K562 (cell line): ENCODE measurements around the gene TMEM242. TPM values are rescaled to one million over a fixed set of nuclear protein-coding genes. Genes with fewer than 3 reads are reported as not detected.
A peak's percentile ranks its signal among the peaks of the same experiment; 100 is the strongest.

Experiments
- BCOR ChIP-seq: fragments of 450-650 bp; IDR thresholded peaks from 2 replicates; pipeline ENCODE4 v1.6.1; 2016
- KDM1A ChIP-seq, 2 experiments: fragments of 450-650 bp; IDR thresholded peaks; 2 replicates each; pipeline ENCODE4 v1.6.1; 2016; ENCODE audit warnings: mild to moderate bottlenecking in 2 of 2
- MCM3 ChIP-seq: fragments of 450-650 bp; IDR thresholded peaks from 2 replicates; pipeline ENCODE4 v1.6.1; 2016
- SIN3B ChIP-seq: fragments of 450-650 bp; IDR thresholded peaks from 2 replicates; pipeline ENCODE4 v1.6.1; 2017; ENCODE audit warnings: low read depth, mild to moderate bottlenecking, moderate library complexity
- SMARCB1 ChIP-seq: IDR thresholded peaks from 2 replicates; pipeline ENCODE4 v1.6.1; 2011; ENCODE audit warnings: improper control_type of control experiment, low read depth; ENCODE audit not compliant: insufficient read length
- ZFX ChIP-seq: sonication (generic); formaldehyde crosslinking; IDR thresholded peaks from 2 replicates; pipeline ENCODE4 v1.8.0; 2022; ENCODE audit warnings: mild to moderate bottlenecking, missing genetic modification reagents, moderate library complexity
- ZNF121 ChIP-seq: sonication (generic); formaldehyde crosslinking; conservative IDR thresholded peaks from 2 replicates; pipeline ENCODE4 v1.8.0; 2022; ENCODE audit warnings: missing genetic modification reagents
- ZNF695 ChIP-seq: fragments of 450-650 bp; formaldehyde crosslinking; IDR thresholded peaks from 2 replicates; pipeline ENCODE4 v1.4.0; 2020; ENCODE audit warnings: mild to moderate bottlenecking, moderate library complexity
- polyA plus RNA-seq, 8 experiments: library from polyadenylated mRNA; depleted of rRNA in 4 of 8; stranded (reverse) in 5 of 8; unstranded in 3 of 8; fragments of >200 nt; fragmentation: Nextera tagmentation in 2 of 8; fragmentation: Illumina TruSeq in 1 of 8; extraction: Ambion mirVana in 2 of 8; extraction: Trizol in 1 of 8; gene quantifications; 2 replicates each; pipeline versions ENCODE4 v1.2.1 to v1.2.3, GENCODE V29; 2011 to 2014; ENCODE audit warnings: inconsistent platforms in 1 of 8, missing spikeins in 1 of 8
- total RNA-seq, 7 experiments: library from RNA; depleted of rRNA in 6 of 7; stranded (reverse); fragments of >200 nt in 6 of 7; fragmentation: Illumina TruSeq in 2 of 7; extraction: Trizol in 2 of 7; gene quantifications; 2 replicates each; pipeline versions ENCODE4 v1.2.1 to v1.2.3, GENCODE V29; 2011 to 2021; ENCODE audit warnings: low replicate concordance in 1 of 7
- TF ChIP-seq, protein P1 (sequence below): fragments of 450-650 bp; IDR thresholded peaks from 2 replicates; pipeline ENCODE4 v1.6.1; 2018; ENCODE audit warnings: mild to moderate bottlenecking, low read depth; ENCODE audit not compliant: partially characterized antibody
- TF ChIP-seq, protein P2 (sequence below): sonication (generic); formaldehyde crosslinking; IDR thresholded peaks from 2 replicates; pipeline ENCODE4 v1.8.1; 2022; ENCODE audit warnings: missing genetic modification reagents
- TF ChIP-seq, protein P3 (sequence below): fragments of 450-650 bp; formaldehyde crosslinking; conservative IDR thresholded peaks from 2 replicates; pipeline ENCODE4 v1.4.0; 2022; ENCODE audit warnings: mild to moderate bottlenecking, missing genetic modification characterization
- TF ChIP-seq, protein P4 (sequence below): fragments of 450-650 bp; formaldehyde crosslinking; IDR thresholded peaks from 2 replicates; pipeline ENCODE4 v1.4.0; 2020; ENCODE audit warnings: mild to moderate bottlenecking, moderate library complexity
- TF ChIP-seq, protein P5 (sequence below): fragments of 450-650 bp; IDR thresholded peaks from 2 replicates; pipeline ENCODE4 v1.6.1; 2016; ENCODE audit warnings: antibody characterized with exemption

The TMEM242 gene
- total and polyA plus RNA-seq, 9 of the 15 experiments (the other 6 are each of a cell fraction or from before 2014, with no cell fraction given) = 9.5 to 35.3 (median 16.5) TPM

DNA sequence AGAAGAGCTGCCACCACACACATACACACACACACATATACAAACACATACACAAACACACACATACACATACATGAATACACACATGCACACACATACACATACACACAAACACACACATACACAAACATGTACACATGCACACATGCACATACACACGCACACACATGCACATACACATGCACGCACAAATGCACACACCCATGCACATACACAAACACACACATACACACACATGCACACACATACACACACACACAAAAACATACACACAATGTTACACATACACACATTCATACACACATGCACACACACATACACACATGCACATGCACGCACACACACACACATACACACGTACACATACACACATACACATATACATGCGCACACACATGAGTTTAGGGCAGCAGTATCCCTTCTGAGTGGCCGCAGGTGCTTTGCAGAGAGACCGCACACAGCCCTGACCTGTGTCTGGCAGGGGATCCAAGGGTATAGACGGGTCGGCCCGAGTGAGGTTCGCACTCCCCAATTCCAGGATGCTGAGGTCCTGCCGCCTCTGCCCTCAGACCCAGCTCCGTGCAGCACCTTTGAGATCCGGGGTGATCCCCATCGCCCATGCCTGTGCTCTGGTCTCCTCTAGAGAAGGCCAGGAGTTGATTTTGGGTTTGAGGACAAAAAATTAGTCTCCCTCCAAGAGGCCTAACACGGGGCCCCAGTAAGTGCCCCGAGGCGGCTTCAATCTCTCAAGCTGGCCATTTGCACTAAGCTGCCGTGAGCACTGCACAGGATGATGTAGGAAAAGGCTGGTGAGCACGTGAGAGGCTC is 56.8 kb downstream of the TMEM242 start (continued):
- TF ChIP-seq, protein P1, sequence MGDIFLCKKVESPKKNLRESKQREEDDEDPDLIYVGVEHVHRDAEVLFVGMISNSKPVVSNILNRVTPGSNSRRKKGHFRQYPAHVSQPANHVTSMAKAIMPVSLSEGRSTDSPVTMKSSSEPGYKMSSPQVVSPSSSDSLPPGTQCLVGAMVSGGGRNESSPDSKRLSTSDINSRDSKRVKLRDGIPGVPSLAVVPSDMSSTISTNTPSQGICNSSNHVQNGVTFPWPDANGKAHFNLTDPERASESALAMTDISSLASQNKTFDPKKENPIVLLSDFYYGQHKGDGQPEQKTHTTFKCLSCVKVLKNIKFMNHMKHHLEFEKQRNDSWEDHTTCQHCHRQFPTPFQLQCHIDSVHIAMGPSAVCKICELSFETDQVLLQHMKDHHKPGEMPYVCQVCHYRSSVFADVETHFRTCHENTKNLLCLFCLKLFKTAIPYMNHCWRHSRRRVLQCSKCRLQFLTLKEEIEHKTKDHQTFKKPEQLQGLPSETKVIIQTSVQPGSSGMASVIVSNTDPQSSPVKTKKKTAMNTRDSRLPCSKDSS = no peak
- TF ChIP-seq SIN3B (no peak), SMARCB1 (no peak), KDM1A (IDR thresholded peaks at IDR 0.05) (peak in 1 of 2 experiments; percentile 74; a peak in 1 of 4 replicates), ZNF121 (no peak), BCOR (0 out of 2 replicates have a peak, but pooled peaks have one; percentile 16), ZNF695 (CRISPR knock-in tag) (no peak), MCM3 (0 out of 2 replicates have a peak, but pooled peaks have one; percentile 15), ZFX (CRISPR knock-in tag) (no peak)
- TF ChIP-seq, protein P2, sequence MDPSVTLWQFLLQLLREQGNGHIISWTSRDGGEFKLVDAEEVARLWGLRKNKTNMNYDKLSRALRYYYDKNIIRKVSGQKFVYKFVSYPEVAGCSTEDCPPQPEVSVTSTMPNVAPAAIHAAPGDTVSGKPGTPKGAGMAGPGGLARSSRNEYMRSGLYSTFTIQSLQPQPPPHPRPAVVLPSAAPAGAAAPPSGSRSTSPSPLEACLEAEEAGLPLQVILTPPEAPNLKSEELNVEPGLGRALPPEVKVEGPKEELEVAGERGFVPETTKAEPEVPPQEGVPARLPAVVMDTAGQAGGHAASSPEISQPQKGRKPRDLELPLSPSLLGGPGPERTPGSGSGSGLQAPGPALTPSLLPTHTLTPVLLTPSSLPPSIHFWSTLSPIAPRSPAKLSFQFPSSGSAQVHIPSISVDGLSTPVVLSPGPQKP = no peak
- TF ChIP-seq, protein P3, sequence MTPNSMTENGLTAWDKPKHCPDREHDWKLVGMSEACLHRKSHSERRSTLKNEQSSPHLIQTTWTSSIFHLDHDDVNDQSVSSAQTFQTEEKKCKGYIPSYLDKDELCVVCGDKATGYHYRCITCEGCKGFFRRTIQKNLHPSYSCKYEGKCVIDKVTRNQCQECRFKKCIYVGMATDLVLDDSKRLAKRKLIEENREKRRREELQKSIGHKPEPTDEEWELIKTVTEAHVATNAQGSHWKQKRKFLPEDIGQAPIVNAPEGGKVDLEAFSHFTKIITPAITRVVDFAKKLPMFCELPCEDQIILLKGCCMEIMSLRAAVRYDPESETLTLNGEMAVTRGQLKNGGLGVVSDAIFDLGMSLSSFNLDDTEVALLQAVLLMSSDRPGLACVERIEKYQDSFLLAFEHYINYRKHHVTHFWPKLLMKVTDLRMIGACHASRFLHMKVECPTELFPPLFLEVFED (CRISPR knock-in tag) = peak; percentile 84
- TF ChIP-seq, protein P4, sequence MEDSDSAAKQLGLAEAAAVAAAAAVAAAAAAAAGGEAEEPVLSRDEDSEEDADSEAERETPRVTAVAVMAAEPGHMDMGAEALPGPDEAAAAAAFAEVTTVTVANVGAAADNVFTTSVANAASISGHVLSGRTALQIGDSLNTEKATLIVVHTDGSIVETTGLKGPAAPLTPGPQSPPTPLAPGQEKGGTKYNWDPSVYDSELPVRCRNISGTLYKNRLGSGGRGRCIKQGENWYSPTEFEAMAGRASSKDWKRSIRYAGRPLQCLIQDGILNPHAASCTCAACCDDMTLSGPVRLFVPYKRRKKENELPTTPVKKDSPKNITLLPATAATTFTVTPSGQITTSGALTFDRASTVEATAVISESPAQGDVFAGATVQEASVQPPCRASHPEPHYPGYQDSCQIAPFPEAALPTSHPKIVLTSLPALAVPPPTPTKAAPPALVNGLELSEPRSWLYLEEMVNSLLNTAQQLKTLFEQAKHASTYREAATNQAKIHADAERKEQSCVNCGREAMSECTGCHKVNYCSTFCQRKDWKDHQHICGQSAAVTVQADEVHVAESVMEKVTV = no peak
- TF ChIP-seq, protein P5, sequence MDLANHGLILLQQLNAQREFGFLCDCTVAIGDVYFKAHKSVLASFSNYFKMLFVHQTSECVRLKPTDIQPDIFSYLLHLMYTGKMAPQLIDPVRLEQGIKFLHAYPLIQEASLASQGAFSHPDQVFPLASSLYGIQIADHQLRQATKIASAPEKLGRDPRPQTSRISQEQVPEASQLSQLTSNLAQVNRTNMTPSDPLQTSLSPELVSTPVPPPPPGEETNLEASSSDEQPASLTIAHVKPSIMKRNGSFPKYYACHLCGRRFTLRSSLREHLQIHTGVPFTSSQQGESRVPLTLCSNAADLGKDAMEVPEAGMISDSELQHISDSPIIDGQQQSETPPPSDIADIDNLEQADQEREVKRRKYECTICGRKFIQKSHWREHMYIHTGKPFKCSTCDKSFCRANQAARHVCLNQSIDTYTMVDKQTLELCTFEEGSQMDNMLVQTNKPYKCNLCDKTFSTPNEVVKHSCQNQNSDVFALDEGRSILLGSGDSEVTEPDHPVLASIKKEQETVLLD = peak; percentile 43; the same call in 1 of the 2 replicates
- TF ChIP-seq, all 486 proteins: peak for 23
